ENCODE data around the gene NCAM1. TPM values are rescaled to one million over a fixed set of nuclear protein-coding genes. Genes with fewer than 3 reads are reported as not detected.

NCAM1 gene

GRCh38 chr11:113322158-113322557 is 360.9 kb downstream of the NCAM1 start:
- Histone ChIP-seq H3K9me3 (replicated peaks in 1 of 2; ENCODE audit: control insufficient read depth in 2 of 2, insufficient read depth in 1 of 2, low read depth in 1 of 2, low read length in 2 of 2) (peaks cover 4 to 5% of the 10 kb centered on the region in 2 donors), H3K23ac (ENCODE audit: low read depth, low read length, poor library complexity) (no peak overlapping the region), H3K36me3 (replicated peaks in 1 of 2; ENCODE audit: control insufficient read depth in 2 of 2, insufficient read depth in 2 of 2, low read length in 2 of 2) (peaks cover 6 to 32% of the 10 kb centered on the region in 2 donors), H3K27ac (replicated peaks; ENCODE audit: low read length) (no peak overlapping the region), H3K27me3 (ENCODE audit: control insufficient read depth in 3 of 3, insufficient read depth in 3 of 3, low read depth in 1 of 3, low read length in 3 of 3) (no peaks in the 10 kb centered on the region), H2AK5ac (ENCODE audit: low read depth, low read length) (no peak overlapping the region), H2BK5ac (ENCODE audit: low read length) (no peak overlapping the region), H3K4ac (ENCODE audit: low read length) (no peak overlapping the region), H2BK120ac (ENCODE audit: low read depth, low read length) (no peak overlapping the region), H3K18ac (ENCODE audit: low read length) (no peak overlapping the region), H3K4me2 (ENCODE audit: insufficient read depth, low read length, poor library complexity, severe bottlenecking) (no peak overlapping the region), H3K14ac (ENCODE audit: low read length) (no peak overlapping the region), H2BK15ac (ENCODE audit: low read length) (no peak overlapping the region), H3K4me1 (ENCODE audit: control insufficient read depth in 2 of 2, insufficient read depth in 1 of 2, low read depth in 1 of 2, low read length in 2 of 2) (no peaks in the 10 kb centered on the region), H3K79me1 (ENCODE audit: low read depth, low read length) (no peaks in the 10 kb centered on the region), H4K8ac (ENCODE audit: low read depth, low read length) (no peak overlapping the region), H4K91ac (ENCODE audit: low read depth, low read length, poor library complexity) (no peak overlapping the region), H2BK12ac (ENCODE audit: low read length) (no peak overlapping the region), H3K9ac (ENCODE audit: low read depth, low read length, poor library complexity) (no peak overlapping the region), H3K4me3 (ENCODE audit: low read length in 2 of 2) (no peak overlapping the region), H2AFZ (ENCODE audit: low read length) (no peak overlapping the region)
- DNase-seq (ENCODE audit: low spot score), result no peak
- 100% methylated on average over 2 of the region's 4 CpGs; no CpG with 5 or more reads in 1 of the 2 donors for WGBS, 2 donors (ENCODE audit: extremely low coverage in 2 of 2, insufficient read length in 2 of 2, insufficient replicate concordance in 1 of 2)

GRCh38 chr11:113324250-113324649 is 363.0 kb downstream of the NCAM1 start:
- H3K9ac ChIP-seq (ENCODE audit: low read depth, low read length, poor library complexity), result no peak overlapping the region
- no peak overlapping the region for H3K4me2 ChIP-seq (ENCODE audit: insufficient read depth, low read length, poor library complexity, severe bottlenecking)
- no peak overlapping the region for H3K14ac ChIP-seq (ENCODE audit: low read length)
- no CpG with 5 or more reads among the region's 5 CpGs for WGBS, 2 donors (ENCODE audit: extremely low coverage in 2 of 2, insufficient read length in 2 of 2, insufficient replicate concordance in 1 of 2)
- H3K18ac ChIP-seq (ENCODE audit: low read length), result no peak overlapping the region
- no peak overlapping the region for H2AFZ ChIP-seq (ENCODE audit: low read length)
- no peak overlapping the region for H2BK12ac ChIP-seq (ENCODE audit: low read length)
- H3K4me3 ChIP-seq (ENCODE audit: low read length in 2 of 2), result no peak overlapping the region
- H3K23ac ChIP-seq (ENCODE audit: low read depth, low read length, poor library complexity), result no peak overlapping the region
- no peak overlapping the region for H3K4ac ChIP-seq (ENCODE audit: low read length)
- H3K79me1 ChIP-seq (ENCODE audit: low read depth, low read length), result no peaks in the 10 kb centered on the region
- no peak overlapping the region for H4K8ac ChIP-seq (ENCODE audit: low read depth, low read length)
- no peak for DNase-seq (ENCODE audit: low spot score)
- H2AK5ac ChIP-seq (ENCODE audit: low read depth, low read length), result no peak overlapping the region
- H3K9me3 ChIP-seq (replicated peaks in 1 of 2; ENCODE audit: control insufficient read depth in 2 of 2, insufficient read depth in 1 of 2, low read depth in 1 of 2, low read length in 2 of 2), result peaks cover 2 to 5% of the 10 kb centered on the region in 2 donors
- H3K27me3 ChIP-seq (ENCODE audit: control insufficient read depth in 3 of 3, insufficient read depth in 3 of 3, low read depth in 1 of 3, low read length in 3 of 3), result no peaks in the 10 kb centered on the region
- no peak overlapping the region for H2BK120ac ChIP-seq (ENCODE audit: low read depth, low read length)
- no peak overlapping the region for H4K91ac ChIP-seq (ENCODE audit: low read depth, low read length, poor library complexity)
- no peaks in the 10 kb centered on the region for H3K4me1 ChIP-seq (ENCODE audit: control insufficient read depth in 2 of 2, insufficient read depth in 1 of 2, low read depth in 1 of 2, low read length in 2 of 2)
- no peak overlapping the region for H2BK15ac ChIP-seq (ENCODE audit: low read length)
- no peak overlapping the region for H3K27ac ChIP-seq (replicated peaks; ENCODE audit: low read length)
- H2BK5ac ChIP-seq (ENCODE audit: low read length), result no peak overlapping the region
- H3K36me3 ChIP-seq (replicated peaks in 1 of 2; ENCODE audit: control insufficient read depth in 2 of 2, insufficient read depth in 2 of 2, low read length in 2 of 2), result peaks cover 9 to 28% of the 10 kb centered on the region in 2 donors

Small RNA genes lying within 50 kb of the gene (small RNA-seq; reads per million reads assigned to genes)
- gene RNU7-187P (ENCODE audit: insufficient read depth), result not detected

Data from neuronal stem cell (in vitro differentiated cells).